ENCODE data around the gene ODAD4. TPM values are rescaled to one million over a fixed set of nuclear protein-coding genes. Genes with fewer than 3 reads are reported as not detected.

The ODAD4 gene
- total and polyA plus RNA-seq, 2 experiments from 2014 or later, result 0.53 to 0.76 TPM

- H3K4me2 ChIP-seq, result no peak overlapping the region
- no peak for TF ChIP-seq CTCF (IDR thresholded peaks at IDR 0.05; ENCODE audit: poor library complexity)
- no peak for TF ChIP-seq EZH2 (IDR thresholded peaks at IDR 0.05; ENCODE audit: borderline replicate concordance)
- no peak for TF ChIP-seq EZH2phosphoT487 (IDR thresholded peaks at IDR 0.05; ENCODE audit: low read depth, severe bottlenecking, unreplicated experiment)
- no peaks in the 10 kb centered on the region for H3K9me3 ChIP-seq (ENCODE audit: low read depth)
- peaks cover 14% of the 10 kb centered on the region for H3K79me2 ChIP-seq
- DNase-seq (ENCODE audit: low spot score), result no peak
- H3K27ac ChIP-seq, result no peak overlapping the region
- H3K36me3 ChIP-seq (replicated peaks; ENCODE audit: insufficient read depth, low read depth), result peaks cover 9% of the 10 kb centered on the region
- no peak overlapping the region for H2AFZ ChIP-seq
- no peak overlapping the region for H3K4me3 ChIP-seq
- no peaks in the 10 kb centered on the region for H4K20me1 ChIP-seq (ENCODE audit: insufficient read depth, poor library complexity, severe bottlenecking)
- H3K9me2 ChIP-seq (replicated peaks; ENCODE audit: insufficient read depth), result no peaks in the 10 kb centered on the region
- WGBS (ENCODE audit: low lambda C conversion rate, missing lambda C conversion rate), result 93% methylated on average over 3 of the region's 3 CpGs
- no peaks in the 10 kb centered on the region for H3K27me3 ChIP-seq
- H3K4me1 ChIP-seq (ENCODE audit: insufficient read depth), result peaks cover 17% of the 10 kb centered on the region
These were observed 62.2 kb downstream of the ODAD4 start for GRCh38 chr17:41992576-41992975.

GRCh38 chr17:41996855-41997164 lies 66.4 kb downstream of the ODAD4 start:
- Histone ChIP-seq H3K27ac (no peak overlapping the region), H3K9me2 (replicated peaks; ENCODE audit: insufficient read depth) (no peaks in the 10 kb centered on the region), H3K4me2 (no peak overlapping the region), H3K36me3 (replicated peaks; ENCODE audit: insufficient read depth, low read depth) (peaks cover 5% of the 10 kb centered on the region), H3K4me1 (ENCODE audit: insufficient read depth) (no peaks in the 10 kb centered on the region), H3K79me2 (peaks cover 44% of the 10 kb centered on the region), H3K27me3 (no peaks in the 10 kb centered on the region), H3K9me3 (ENCODE audit: low read depth) (no peaks in the 10 kb centered on the region), H4K20me1 (ENCODE audit: insufficient read depth, poor library complexity, severe bottlenecking) (peaks cover 4% of the 10 kb centered on the region), H3K4me3 (no peak overlapping the region), H2AFZ (no peak overlapping the region)
- TF ChIP-seq EZH2phosphoT487 (IDR thresholded peaks at IDR 0.05; ENCODE audit: low read depth, severe bottlenecking, unreplicated experiment) (no peak), CTCF (IDR thresholded peaks at IDR 0.05; ENCODE audit: poor library complexity) (no peak), EZH2 (IDR thresholded peaks at IDR 0.05; ENCODE audit: borderline replicate concordance) (no peak)
- WGBS (ENCODE audit: low lambda C conversion rate, missing lambda C conversion rate), result 91% methylated on average over 2 of the region's 2 CpGs
- no peak for DNase-seq (ENCODE audit: low spot score)

- Histone ChIP-seq H3K4me3 (no peak overlapping the region), H3K79me2 (peaks cover 60% of the 10 kb centered on the region), H3K27me3 (no peaks in the 10 kb centered on the region), H3K36me3 (replicated peaks; ENCODE audit: insufficient read depth, low read depth) (no peaks in the 10 kb centered on the region), H3K4me1 (ENCODE audit: insufficient read depth) (peaks cover 14% of the 10 kb centered on the region), H3K9me2 (replicated peaks; ENCODE audit: insufficient read depth) (no peaks in the 10 kb centered on the region), H3K9me3 (ENCODE audit: low read depth) (no peaks in the 10 kb centered on the region), H2AFZ (no peak overlapping the region), H3K4me2 (no peak overlapping the region), H4K20me1 (ENCODE audit: insufficient read depth, poor library complexity, severe bottlenecking) (peaks cover 14% of the 10 kb centered on the region), H3K27ac (no peak overlapping the region)
- TF ChIP-seq EZH2phosphoT487 (IDR thresholded peaks at IDR 0.05; ENCODE audit: low read depth, severe bottlenecking, unreplicated experiment), result no peak
- no peak for TF ChIP-seq CTCF (IDR thresholded peaks at IDR 0.05; ENCODE audit: poor library complexity)
- TF ChIP-seq EZH2 (IDR thresholded peaks at IDR 0.05; ENCODE audit: borderline replicate concordance), result no peak
- no peak for DNase-seq (ENCODE audit: low spot score)
- 50% methylated on average over 2 of the region's 2 CpGs for WGBS (ENCODE audit: low lambda C conversion rate, missing lambda C conversion rate)
These were observed 68.1 kb downstream of the ODAD4 start for GRCh38 chr17:41998497-41998896.
